T-helper 17 cell (primary cell): ENCODE results near the gene AMPD3. TPM values are rescaled to one million over a fixed set of nuclear protein-coding genes. Genes with fewer than 3 reads are reported as not detected.

Experiments used
- ATAC-seq: fragments of 150-1000 bp; cut with Tn5 transposase; 2 replicates; pipeline ENCODE4 v1.10.0; 2021; ENCODE audit warnings: mild to moderate bottlenecking, moderate library complexity
- DNase-seq, 3 donors: peaks; one replicate each; pipeline versions ENCODE4 v3.0.0 to v3.0.0-alpha.2; 2020 to 2021
- H3K9me3 ChIP-seq: one replicate; pipeline ENCODE4 v1.7.0; 2013; ENCODE audit warnings: low read length, mild to moderate bottlenecking; ENCODE audit not compliant: control insufficient read depth, poor library complexity, severe bottlenecking
- H3K27ac Mint-ChIP-seq: one replicate; pipeline ENCODE4 v1.8.0; 2022; ENCODE audit warnings: mild to moderate bottlenecking, moderate library complexity, mixed read lengths
- H3K27me3 Mint-ChIP-seq: one replicate; pipeline ENCODE4 v1.8.0; 2022; ENCODE audit warnings: mixed read lengths
- H3K36me3 Mint-ChIP-seq: one replicate; pipeline ENCODE4 v1.8.0; 2022; ENCODE audit warnings: low read depth, mixed read lengths
- H3K4me1 Mint-ChIP-seq: one replicate; pipeline ENCODE4 v1.8.0; 2022; ENCODE audit warnings: mild to moderate bottlenecking, mixed read lengths
- H3K4me3 Mint-ChIP-seq: one replicate; pipeline ENCODE4 v1.8.0; 2022; ENCODE audit warnings: mild to moderate bottlenecking, moderate library complexity, mixed read lengths
- total RNA-seq, 4 donors: library from RNA in 2 of 4; stranded (reverse) in 2 of 4; gene quantifications; one replicate each; pipeline ENCODE4 v1.2.3 and lab custom pipeline; 2022 to 2026

Gene AMPD3
- total RNA-seq, 2 donors from 2014 or later: 16.8 to 20.2 TPM

GRCh38 chr11:10539339-10539738, 84.3 kb downstream of the AMPD3 start:
- ATAC-seq (no peak), DNase-seq (no peak)
- Mint-ChIP-seq H3K36me3 (peaks cover 2% of the 10 kb centered on the region), H3K27me3 (no peaks in the 10 kb centered on the region), H3K4me3 (peak overlapping the region; percentile 93), H3K4me1 (peaks cover 15% of the 10 kb centered on the region), H3K27ac (peak overlapping the region; percentile 92)
- no peaks in the 10 kb centered on the region for H3K9me3 ChIP-seq

GRCh38 chr11:10540546-10540914, 85.5 kb downstream of the AMPD3 start:
- peak; percentile 3 for ATAC-seq
- H3K27ac Mint-ChIP-seq: peak overlapping the region; percentile 92

DNA sequence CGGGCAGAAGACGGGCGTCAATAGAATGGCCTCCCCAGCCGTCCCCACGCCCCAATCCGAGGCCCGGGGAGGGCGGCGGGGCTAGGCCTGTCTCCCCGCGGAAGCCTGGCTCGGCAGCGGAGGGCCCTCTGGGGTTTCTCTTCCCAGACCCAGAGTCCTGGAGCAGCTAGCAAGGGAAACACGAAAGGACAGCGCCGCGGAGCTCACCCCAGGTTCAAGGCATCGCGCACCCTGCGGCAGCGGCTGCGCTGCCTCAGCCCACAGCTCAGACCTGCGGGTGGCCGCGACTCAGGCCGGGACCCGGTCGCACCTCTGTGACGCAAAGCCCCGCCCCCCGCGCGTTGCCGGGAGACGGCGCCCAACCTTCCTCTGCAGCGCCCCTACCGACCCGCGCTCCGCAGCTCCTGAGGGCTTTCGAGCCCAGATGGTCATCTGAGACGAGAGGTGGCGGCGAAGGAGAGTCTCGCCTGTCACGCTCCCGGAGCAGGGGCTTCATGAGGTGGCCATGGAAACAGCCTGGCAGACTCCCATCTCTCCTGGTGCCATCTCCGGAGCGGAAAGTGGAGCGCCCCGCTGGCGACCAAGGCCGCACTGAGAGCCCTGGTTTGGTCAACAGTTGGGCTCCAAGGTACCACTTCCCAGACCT, 86.0 kb downstream of the AMPD3 start, which contains the start of gene RNF141:
Gene RNF141, minus strand, starts transcription at position 273 of the 646 bp plus-strand sequence. CDS start 7,029 bp downstream, outside the sequence.
- H3K27ac Mint-ChIP-seq: peak within 1 kb of the TSS; percentile 92
- peaks cover 13% of the 10 kb centered on the region for H3K4me1 Mint-ChIP-seq
- ATAC-seq (peak; percentile 98), DNase-seq (peak; percentile 87 to 97 (median 93))
- H3K27me3 Mint-ChIP-seq: no peaks in the 10 kb centered on the region
- no peaks in the 10 kb centered on the region for H3K9me3 ChIP-seq
- peaks cover under 1% of the 10 kb centered on the region for H3K36me3 Mint-ChIP-seq
- peak within 1 kb of the TSS; percentile 93 for H3K4me3 Mint-ChIP-seq

More at GRCh38 chr11:10540546-10540914, 85.5 kb downstream of the AMPD3 start:
- Mint-ChIP-seq H3K4me1 (peaks cover 15% of the 10 kb centered on the region), H3K27me3 (no peaks in the 10 kb centered on the region), H3K36me3 (peaks cover 2% of the 10 kb centered on the region), H3K4me3 (peak overlapping the region; percentile 93)
- no peak for DNase-seq
- H3K9me3 ChIP-seq: no peaks in the 10 kb centered on the region

GRCh38 chr11:10541561-10541930, 86.5 kb downstream of the AMPD3 start:
- no peaks in the 10 kb centered on the region for H3K9me3 ChIP-seq
- Mint-ChIP-seq H3K27me3 (no peaks in the 10 kb centered on the region), H3K36me3 (no peaks in the 10 kb centered on the region), H3K4me3 (peak overlapping the region; percentile 93), H3K4me1 (peaks cover 11% of the 10 kb centered on the region), H3K27ac (peak overlapping the region; percentile 92)
- DNase-seq (no peak), ATAC-seq (no peak)

DNA sequence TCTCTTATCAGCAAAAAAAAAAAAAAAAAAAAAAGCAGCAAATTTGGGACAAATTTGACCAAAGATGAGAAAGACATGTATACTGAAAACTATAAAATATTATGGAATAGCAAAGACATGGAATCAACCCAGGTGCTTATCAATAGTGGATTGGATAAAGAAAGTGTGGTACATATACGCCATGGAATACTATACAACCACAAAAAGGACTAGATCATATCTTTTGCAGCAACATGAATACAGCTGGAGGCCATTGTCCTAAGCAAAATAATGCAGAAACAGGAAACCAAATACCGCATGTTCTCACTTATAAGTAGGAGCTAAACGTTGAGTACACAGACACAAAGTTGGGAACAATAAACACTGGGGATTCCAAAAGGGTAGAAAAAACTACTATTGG, 87.7 kb downstream of the AMPD3 start:
- no peaks in the 10 kb centered on the region for H3K36me3 Mint-ChIP-seq
- no peaks in the 10 kb centered on the region for H3K9me3 ChIP-seq
- no peak for DNase-seq
- ATAC-seq: no peak
- H3K27ac Mint-ChIP-seq: no peak overlapping the region
- peaks cover 4% of the 10 kb centered on the region for H3K27me3 Mint-ChIP-seq
- H3K4me1 Mint-ChIP-seq: peaks cover 11% of the 10 kb centered on the region
- H3K4me3 Mint-ChIP-seq: no peak overlapping the region

- no peaks in the 10 kb centered on the region for H3K36me3 Mint-ChIP-seq
- DNase-seq (no peak), ATAC-seq (no peak)
- H3K9me3 ChIP-seq: no peaks in the 10 kb centered on the region
- H3K27ac Mint-ChIP-seq: peak overlapping the region; percentile 14
- H3K4me1 Mint-ChIP-seq: peaks cover 12% of the 10 kb centered on the region
- H3K4me3 Mint-ChIP-seq: no peak overlapping the region
- H3K27me3 Mint-ChIP-seq: peaks cover 11% of the 10 kb centered on the region
Measured at GRCh38 chr11:10543782-10544181, 88.7 kb downstream of the AMPD3 start.

GRCh38 chr11:10544491-10545465, 89.7 kb downstream of the AMPD3 start:
- no peaks in the 10 kb centered on the region for H3K9me3 ChIP-seq
- Mint-ChIP-seq H3K27ac (no peak overlapping the region), H3K4me1 (peaks cover 10% of the 10 kb centered on the region), H3K36me3 (no peaks in the 10 kb centered on the region), H3K27me3 (peaks cover 15% of the 10 kb centered on the region), H3K4me3 (no peak overlapping the region)
- no peak for DNase-seq
- no peak for ATAC-seq

- peaks cover 3% of the 10 kb centered on the region for H3K9me3 ChIP-seq
- no peak for DNase-seq
- Mint-ChIP-seq H3K27me3 (peaks cover 25% of the 10 kb centered on the region), H3K4me1 (peaks cover 3% of the 10 kb centered on the region), H3K27ac (no peak overlapping the region), H3K36me3 (no peaks in the 10 kb centered on the region), H3K4me3 (no peak overlapping the region)
- ATAC-seq: no peak
Measured at GRCh38 chr11:10550503-10551289, 95.6 kb downstream of the AMPD3 start.

DNA sequence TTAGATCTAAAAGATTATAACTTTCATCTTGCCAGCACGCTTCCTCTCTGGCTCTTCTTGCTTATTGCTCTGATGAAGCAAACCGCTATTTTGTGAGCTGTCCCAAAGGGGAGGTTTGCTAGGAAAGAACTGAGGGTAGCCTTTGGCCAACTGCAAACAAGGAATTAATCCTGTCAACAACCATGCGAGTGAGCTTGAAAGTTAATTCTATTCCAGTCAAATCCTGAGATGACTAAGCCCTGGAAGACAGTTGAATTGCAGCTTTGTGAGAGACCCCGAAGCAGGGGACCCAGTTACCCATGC, 96.2 kb downstream of the AMPD3 start:
- Mint-ChIP-seq H3K4me3 (no peak overlapping the region), H3K4me1 (peaks cover 3% of the 10 kb centered on the region), H3K27me3 (peaks cover 25% of the 10 kb centered on the region), H3K36me3 (no peaks in the 10 kb centered on the region), H3K27ac (no peak overlapping the region)
- peaks cover 3% of the 10 kb centered on the region for H3K9me3 ChIP-seq
- ATAC-seq: no peak
- no peak for DNase-seq

GRCh38 chr11:10551845-10552352, 96.8 kb downstream of the AMPD3 start:
- ATAC-seq (no peak), DNase-seq (no peak)
- H3K4me3 Mint-ChIP-seq: no peak overlapping the region
- H3K9me3 ChIP-seq: peaks cover 3% of the 10 kb centered on the region
- no peaks in the 10 kb centered on the region for H3K36me3 Mint-ChIP-seq
- H3K27me3 Mint-ChIP-seq: peaks cover 31% of the 10 kb centered on the region
- H3K4me1 Mint-ChIP-seq: peaks cover 5% of the 10 kb centered on the region
- H3K27ac Mint-ChIP-seq: no peak overlapping the region

DNA sequence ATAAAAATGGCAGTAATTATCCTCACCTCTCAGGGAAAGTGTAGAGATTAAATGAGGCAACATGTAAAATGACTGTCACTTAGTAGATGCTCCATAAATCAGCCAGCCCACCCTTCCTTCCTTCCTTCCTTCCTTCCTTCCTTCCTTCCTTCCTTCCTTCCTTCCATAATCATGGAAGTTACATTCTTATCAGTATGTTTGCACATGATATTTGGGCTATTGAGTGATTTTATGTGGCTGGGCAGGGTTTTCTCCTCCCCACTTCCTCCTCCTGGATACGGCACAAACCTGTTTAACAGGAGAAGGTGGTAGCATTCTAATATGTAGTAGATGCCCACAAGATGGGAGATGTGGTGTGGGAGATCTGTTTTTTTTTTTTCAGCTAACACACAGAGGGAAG, 101.5 kb downstream of the AMPD3 start:
- DNase-seq: no peak
- Mint-ChIP-seq H3K27ac (no peak overlapping the region), H3K36me3 (no peaks in the 10 kb centered on the region), H3K4me3 (no peak overlapping the region), H3K27me3 (peaks cover 21% of the 10 kb centered on the region), H3K4me1 (peaks cover 5% of the 10 kb centered on the region)
- no peak for ATAC-seq
- H3K9me3 ChIP-seq: peaks cover 3% of the 10 kb centered on the region
